Stimulated activated CD8-positive, alpha-beta memory T cell treated with anti-CD3 and anti-CD28 coated beads, Interleukin-7, amount 100 ng/mL, for 1 hour (primary cell): ENCODE measurements around the gene MAML1.
"Not testable (repeated sequence)": the region's sequence is repeated elsewhere in the genome, so short reads cannot be mapped to it uniquely, and the experiment has no call there.

Experiments
- DNase-seq, 2 donors: peaks; one replicate each; pipeline ENCODE4 v3.0.0-alpha.2; 2020; ENCODE audit warnings: low read depth in 2 of 2

Gene MAML1

GRCh38 chr5:179732412-179732917 is at the start of gene MAML1:
MAML1 (plus strand) TSS chr5:179732822; CDS start chr5:179733113, 291 bp downstream.
- DNase-seq, result peak; percentile 98 to 99

- not testable (repeated sequence) for DNase-seq
Measured at GRCh38 chr5:179689212-179689611, 43.4 kb upstream of the MAML1 start.

- no peak for DNase-seq
Measured at GRCh38 chr5:179694561-179694960, 38.1 kb upstream of the MAML1 start.

- DNase-seq, result no peak
Measured at GRCh38 chr5:179696603-179697002, 36.0 kb upstream of the MAML1 start.

GRCh38 chr5:179697108-179697507 is 35.5 kb upstream of the MAML1 start:
- no peak for DNase-seq

- not testable (repeated sequence) for DNase-seq
Measured at GRCh38 chr5:179697543-179697942, 35.1 kb upstream of the MAML1 start.

GRCh38 chr5:179697993-179698934 is 34.4 kb upstream of the MAML1 start:
- peak; percentile 96 to 98 for DNase-seq

- DNase-seq, result no peak
Measured at GRCh38 chr5:179698935-179699615, 33.5 kb upstream of the MAML1 start, which contains the start of gene CANX. CANX (plus strand) TSS chr5:179698967; CDS start chr5:179705682, 6,715 bp downstream.

GRCh38 chr5:179699616-179700237 is 32.9 kb upstream of the MAML1 start:
- DNase-seq, result no peak

- no peak for DNase-seq
Measured at GRCh38 chr5:179700401-179700918, 32.2 kb upstream of the MAML1 start.

GRCh38 chr5:179716286-179716685 is 16.3 kb upstream of the MAML1 start:
- no peak for DNase-seq

GRCh38 chr5:179720222-179720621 is 12.4 kb upstream of the MAML1 start:
- DNase-seq, result no peak

- DNase-seq, result no peak
Measured at GRCh38 chr5:179724163-179724562, 8.5 kb upstream of the MAML1 start.

GRCh38 chr5:179727106-179727505 is 5.5 kb upstream of the MAML1 start:
- no peak for DNase-seq

GRCh38 chr5:179729303-179729702 is 3.3 kb upstream of the MAML1 start:
- DNase-seq, result no peak

- DNase-seq, result no peak
Measured at GRCh38 chr5:179729727-179730126, 2.9 kb upstream of the MAML1 start.

- no peak for DNase-seq
Measured at GRCh38 chr5:179730356-179730755, 2.3 kb upstream of the MAML1 start.

GRCh38 chr5:179730852-179731251 is 1.8 kb upstream of the MAML1 start:
- DNase-seq, result no peak

- no peak for DNase-seq
Measured at GRCh38 chr5:179731791-179732411, 721 bp upstream of the MAML1 start.

- peak in 1 of 2 donors; percentile 2 for DNase-seq
Measured at GRCh38 chr5:179732918-179733771, 523 bp downstream of the MAML1 start.
